Keratinocyte (primary cell): ENCODE measurements around the gene SND1.

ENCODE experiments used
- CTCF ChIP-seq, 3 experiments: IDR thresholded peaks in 1 of 3; conservative IDR thresholded peaks in 1 of 3; optimal IDR thresholded peaks in 1 of 3; 2 replicates in 2 of 3; 3 replicates in 1 of 3; pipeline versions ENCODE3 to v1.5.1; 2011; ENCODE audit warnings: low read length in 3 of 3, mild to moderate bottlenecking in 3 of 3, moderate library complexity in 2 of 3, control low read depth in 1 of 3, inconsistent platforms in 1 of 3; ENCODE audit not compliant: insufficient read depth in 2 of 3; ENCODE audit errors: extremely low read depth in 1 of 3
- EZH2 ChIP-seq: IDR thresholded peaks from one replicate; pipeline ENCODE4 v1.6.1; 2012; ENCODE audit warnings: inconsistent platforms, mild to moderate bottlenecking, low read length, moderate library complexity

GRCh38 chr7:127671341-127671740, 19.3 kb downstream of the SND1 start:
- no peak for TF ChIP-seq CTCF (optimal IDR thresholded peaks at IDR 0.05 in 1 of 3, IDR thresholded peaks at IDR 0.05 in 1 of 3, conservative IDR thresholded peaks at IDR 0.05 in 1 of 3; ENCODE audit: extremely low read depth in 1 of 3, insufficient read depth in 2 of 3, low read length in 3 of 3)
- TF ChIP-seq EZH2 = no peak
